ENCODE results near the gene MVK.

GRCh38 chr12:109592905-109593272 is 19.3 kb downstream of the MVK start:
- no peak for TF ChIP-seq POLR2A (IDR thresholded peaks at IDR 0.05)
- TF ChIP-seq, protein P1, sequence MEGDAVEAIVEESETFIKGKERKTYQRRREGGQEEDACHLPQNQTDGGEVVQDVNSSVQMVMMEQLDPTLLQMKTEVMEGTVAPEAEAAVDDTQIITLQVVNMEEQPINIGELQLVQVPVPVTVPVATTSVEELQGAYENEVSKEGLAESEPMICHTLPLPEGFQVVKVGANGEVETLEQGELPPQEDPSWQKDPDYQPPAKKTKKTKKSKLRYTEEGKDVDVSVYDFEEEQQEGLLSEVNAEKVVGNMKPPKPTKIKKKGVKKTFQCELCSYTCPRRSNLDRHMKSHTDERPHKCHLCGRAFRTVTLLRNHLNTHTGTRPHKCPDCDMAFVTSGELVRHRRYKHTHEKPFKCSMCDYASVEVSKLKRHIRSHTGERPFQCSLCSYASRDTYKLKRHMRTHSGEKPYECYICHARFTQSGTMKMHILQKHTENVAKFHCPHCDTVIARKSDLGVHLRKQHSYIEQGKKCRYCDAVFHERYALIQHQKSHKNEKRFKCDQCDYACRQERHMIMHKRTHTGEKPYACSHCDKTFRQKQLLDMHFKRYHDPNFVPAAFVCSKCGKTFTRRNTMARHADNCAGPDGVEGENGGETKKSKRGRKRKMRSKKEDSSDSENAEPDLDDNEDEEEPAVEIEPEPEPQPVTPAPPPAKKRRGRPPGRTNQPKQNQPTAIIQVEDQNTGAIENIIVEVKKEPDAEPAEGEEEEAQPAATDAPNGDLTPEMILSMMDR (IDR thresholded peaks at IDR 0.05): no peak
- TF ChIP-seq EP300 (IDR thresholded peaks at IDR 0.05): no peak
- no peak for TF ChIP-seq POLR2AphosphoS5 (IDR thresholded peaks at IDR 0.05)

Data from stomach (tissue), 4 donors.